A549 (cell line): Measurements from ENCODE around the gene FER. TPM values are rescaled to one million over a fixed set of nuclear protein-coding genes. Genes with fewer than 3 reads are reported as not detected.

Experiments used
- ATAC-seq, 2 experiments: fragments of 200-7000 bp in 1 of 2; fragments of >200 bp in 1 of 2; cut with Nextera tagmentation in 1 of 2; cut with Tn5 transposase in 1 of 2; 3 replicates each; pipeline versions ENCODE4 v1.8.0 to v1.9.1; 2018 to 2020; ENCODE audit warnings: mild to moderate bottlenecking in 1 of 2, moderate library complexity in 1 of 2
- CTCF ChIA-PET: fragments of 300-600 bp; sonication (Branson Sonifier 250); formaldehyde crosslinking; extraction: SDS; loops from one replicate; lab custom pipeline; 2021; ENCODE audit warnings: antibody characterized with exemption, inconsistent platforms; lab: Yijun Ruan, JAX
- POLR2A ChIA-PET: fragments of 350-600 bp; formaldehyde crosslinking; extraction: SDS; loops from one replicate; lab custom pipeline; 2021; ENCODE audit warnings: antibody characterized with exemption, inconsistent platforms; lab: Yijun Ruan, JAX
- DNase-seq, 2 experiments: peaks; one replicate each; pipeline versions ENCODE4 v3.0.0 to v3.0.0-alpha.2; 2011 to 2016; ENCODE audit warnings: low read depth in 1 of 2, low spot score in 1 of 2
- FAIRE-seq: peaks from 2 replicates; lab custom pipeline; 2011; peaks lifted over from hg19 to GRCh38; lab: Jason Lieb, UNC
- H3K27ac ChIP-seq, 2 experiments: fragments of >200 bp; sonication (Bioruptor Twin); formaldehyde crosslinking; 3 replicates each; pipeline ENCODE4 v1.5.1; 2016 to 2017
- H3K4me1 ChIP-seq: fragments of >200 bp; sonication (Bioruptor Twin); formaldehyde crosslinking; 3 replicates; pipeline ENCODE4 v1.6.1; 2016
- H3K4me2 ChIP-seq: fragments of >200 bp; sonication (Bioruptor Twin); formaldehyde crosslinking; 3 replicates; pipeline ENCODE4 v1.6.1; 2016
- H3K4me3 ChIP-seq: fragments of >200 bp; sonication (Bioruptor Twin); formaldehyde crosslinking; 3 replicates; pipeline ENCODE4 v1.5.1; 2016
- H3K9me3 ChIP-seq: fragments of >200 bp; sonication (Bioruptor Twin); formaldehyde crosslinking; 3 replicates; pipeline ENCODE4 v1.6.1; 2016
- CBX2 ChIP-seq: fragments of 200-600 bp; sonication (generic); IDR thresholded peaks from 2 replicates; pipeline ENCODE4 v1.6.1; 2016; ENCODE audit warnings: low read depth, mild to moderate bottlenecking, borderline replicate concordance
- CBX8 ChIP-seq: fragments of 200-600 bp; sonication (generic); IDR thresholded peaks from 2 replicates; pipeline ENCODE4 v1.6.1; 2016
- CEBPB ChIP-seq, 2 experiments: fragments of >200 bp in 1 of 2; sonication (Bioruptor Twin) in 1 of 2; formaldehyde crosslinking in 1 of 2; IDR thresholded peaks; 2 replicates each; pipeline ENCODE4 v1.6.1; 2012 to 2016
- CHD4 ChIP-seq: fragments of 200-600 bp; sonication (generic); IDR thresholded peaks from 2 replicates; pipeline ENCODE4 v1.6.1; 2016; ENCODE audit warnings: antibody characterized with exemption, mild to moderate bottlenecking, borderline replicate concordance
- HEYL ChIP-seq: fragments of 250-450 bp; sonication (Bioruptor Pico); IDR thresholded peaks from 2 replicates; pipeline ENCODE4 v1.8.0; 2021; ENCODE audit warnings: mild to moderate bottlenecking, moderate library complexity
- HOXA7 ChIP-seq: fragments of 250-450 bp; sonication (Bioruptor Pico); IDR thresholded peaks from 2 replicates; pipeline ENCODE4 v1.5.0; 2020; ENCODE audit warnings: mild to moderate bottlenecking, moderate library complexity
- HOXB13 ChIP-seq: fragments of 250-450 bp; sonication (Bioruptor Pico); IDR thresholded peaks from 2 replicates; pipeline ENCODE4 v1.5.0; 2020; ENCODE audit warnings: low read depth, mild to moderate bottlenecking, moderate library complexity
- JUN ChIP-seq, 2 experiments: fragments of >200 bp; sonication (Bioruptor Twin); formaldehyde crosslinking; IDR thresholded peaks; 2 replicates in 1 of 2; 3 replicates in 1 of 2; pipeline ENCODE4 v1.6.1; 2016 to 2017
- JUNB ChIP-seq: fragments of >200 bp; sonication (Bioruptor Twin); formaldehyde crosslinking; IDR thresholded peaks from 2 replicates; pipeline ENCODE4 v1.6.1; 2016
- MAFK ChIP-seq: fragments of 450-650 bp; IDR thresholded peaks from 2 replicates; pipeline ENCODE4 v1.6.1; 2014; ENCODE audit not compliant: partially characterized antibody
- MAZ ChIP-seq: fragments of 150-350 bp; IDR thresholded peaks from 2 replicates; pipeline ENCODE4 v1.6.1; 2014; ENCODE audit warnings: antibody characterized with exemption, low read depth, low read length, borderline replicate concordance
- MYC ChIP-seq: IDR thresholded peaks from 2 replicates; pipeline ENCODE4 v1.6.1; 2012; ENCODE audit warnings: mild to moderate bottlenecking, inconsistent platforms, low read length, improper control_type of control experiment, borderline replicate concordance
- NFE2L2 ChIP-seq: fragments of 150-350 bp; conservative IDR thresholded peaks from 2 replicates; pipeline ENCODE4 v1.6.1; 2014; ENCODE audit warnings: low read length
- NPAS2 ChIP-seq: fragments of 250-450 bp; sonication (Bioruptor Pico); IDR thresholded peaks from 2 replicates; pipeline ENCODE4 v1.8.0; 2022; ENCODE audit warnings: mild to moderate bottlenecking, moderate library complexity, borderline replicate concordance
- POLR2AphosphoS2 ChIP-seq: conservative IDR thresholded peaks from 2 replicates; pipeline ENCODE4 v1.6.1; 2012; ENCODE audit warnings: low read length, improper control_type of control experiment, inconsistent platforms
- RAD21 ChIP-seq, 2 experiments: fragments of >200 bp in 1 of 2; sonication (Bioruptor Twin) in 1 of 2; formaldehyde crosslinking in 1 of 2; IDR thresholded peaks in 1 of 2; conservative IDR thresholded peaks in 1 of 2; 2 replicates in 1 of 2; 3 replicates in 1 of 2; pipeline ENCODE4 v1.6.1; 2012 to 2018; ENCODE audit warnings: inconsistent platforms in 1 of 2
- RARB ChIP-seq: fragments of 250-450 bp; sonication (Bioruptor Pico); IDR thresholded peaks from 2 replicates; pipeline ENCODE4 v1.8.0; 2021; ENCODE audit warnings: mild to moderate bottlenecking, moderate library complexity
- SMC3 ChIP-seq: fragments of >200 bp; sonication (Bioruptor Twin); formaldehyde crosslinking; IDR thresholded peaks from 3 replicates; pipeline ENCODE4 v1.6.1; 2018; ENCODE audit warnings: inconsistent platforms
- SREBF2 ChIP-seq: fragments of 450-650 bp; IDR thresholded peaks from 2 replicates; pipeline ENCODE4 v1.6.1; 2014; ENCODE audit warnings: mild to moderate bottlenecking, moderate library complexity
- TFCP2L1 ChIP-seq: fragments of 250-450 bp; sonication (Bioruptor Pico); IDR thresholded peaks from 2 replicates; pipeline ENCODE4 v1.5.0; 2021; ENCODE audit warnings: mild to moderate bottlenecking
- TP53 ChIP-seq: fragments of 250-450 bp; sonication (Bioruptor Pico); IDR thresholded peaks from 2 replicates; pipeline ENCODE4 v1.5.0; 2021; ENCODE audit warnings: mild to moderate bottlenecking, moderate library complexity
- ZC3H11A ChIP-seq: fragments of 450-650 bp; IDR thresholded peaks from 2 replicates; pipeline ENCODE4 v1.6.1; 2014; ENCODE audit warnings: antibody characterized with exemption, mild to moderate bottlenecking
- ZFP36 ChIP-seq: fragments of 450-650 bp; IDR thresholded peaks from 2 replicates; pipeline ENCODE4 v1.6.1; 2014; ENCODE audit warnings: borderline replicate concordance; ENCODE audit not compliant: partially characterized antibody
- whole genome bisulfite sequencing: methylation state at CpG from one replicate; pipeline ENCODE4 v1.1.6; 2017; ENCODE audit errors: missing lambda C conversion rate; 5-methylcytosine and 5-hydroxymethylcytosine counted together
- polyA plus RNA-seq, 4 experiments: library from polyadenylated mRNA; depleted of rRNA in 3 of 4; stranded (reverse); fragments of >200 nt; fragmentation: RNase III in 1 of 4; extraction: RNeasy Plus Mini Kit Qiagen cat#74134 plus additional on column Dnase treatment in 1 of 4; gene quantifications; 2 replicates in 3 of 4; 3 replicates in 1 of 4; pipeline ENCODE4 v1.2.3, GENCODE V29; 2011 to 2017
- TF ChIP-seq, protein P1 (sequence below): fragments of >200 bp; sonication (Bioruptor Twin); formaldehyde crosslinking; IDR thresholded peaks from 2 replicates; pipeline ENCODE4 v1.6.1; 2016
- TF ChIP-seq, protein P2 (sequence below): fragments of 150-350 bp; IDR thresholded peaks from 2 replicates; pipeline ENCODE4 v1.6.1; 2014; ENCODE audit warnings: low read depth, mild to moderate bottlenecking, low read length
- TF ChIP-seq, protein P3 (sequence below): fragments of 200-600 bp; sonication (generic); IDR thresholded peaks from 2 replicates; pipeline ENCODE4 v1.6.1; 2016; ENCODE audit warnings: antibody characterized with exemption, mild to moderate bottlenecking, moderate library complexity
- TF ChIP-seq, protein P4 (sequence below): fragments of >200 bp; sonication (Bioruptor Twin); formaldehyde crosslinking; IDR thresholded peaks from 3 replicates; pipeline ENCODE4 v1.6.1; 2016
- TF ChIP-seq, protein P5 (sequence below): IDR thresholded peaks from 2 replicates; pipeline ENCODE4 v1.6.1; 2012; ENCODE audit warnings: low read depth, borderline replicate concordance
- TF ChIP-seq, protein P6 (sequence below): fragments of 450-650 bp; IDR thresholded peaks from 2 replicates; pipeline ENCODE4 v1.6.1; 2014; ENCODE audit warnings: antibody characterized with exemption

Gene FER
- polyA plus RNA-seq, 2 of the 4 experiments (the other 2 are of a cell fraction): 3.6 to 12.3 TPM

DNA sequence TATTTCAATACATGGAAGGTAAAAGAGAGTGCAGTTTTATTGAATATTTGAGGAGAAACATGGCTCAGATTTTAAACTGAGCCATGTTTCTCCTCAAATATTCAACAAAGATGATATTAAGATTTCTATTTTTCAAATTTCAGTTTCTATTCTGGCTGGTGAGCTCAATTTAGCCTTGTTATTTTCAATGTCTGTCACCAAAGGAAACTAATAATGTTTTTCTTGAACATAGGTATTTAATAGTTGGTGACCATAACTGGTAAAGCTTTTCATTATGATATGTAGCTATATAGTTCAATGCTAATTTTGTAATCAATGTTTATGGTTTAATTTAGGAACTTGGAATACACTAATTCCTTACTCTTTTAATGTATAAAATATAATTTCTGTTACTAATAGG, 177.4 kb downstream of the FER start:
- ChIA-PET CTCF (no interaction called here), POLR2A (no interaction called here)
- H3K4me1 ChIP-seq: no peaks in the 10 kb centered on the region
- no peak for TF ChIP-seq TFCP2L1
- TF ChIP-seq HEYL (CRISPR knock-in tag): no peak
- TF ChIP-seq NFE2L2: no peak
- TF ChIP-seq TP53 (CRISPR knock-in tag): no peak
- TF ChIP-seq CHD4: no peak
- TF ChIP-seq, protein P1, sequence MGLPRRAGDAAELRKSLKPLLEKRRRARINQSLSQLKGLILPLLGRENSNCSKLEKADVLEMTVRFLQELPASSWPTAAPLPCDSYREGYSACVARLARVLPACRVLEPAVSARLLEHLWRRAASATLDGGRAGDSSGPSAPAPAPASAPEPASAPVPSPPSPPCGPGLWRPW: no peak
- TF ChIP-seq NPAS2 (CRISPR knock-in tag): no peak
- TF ChIP-seq ZFP36: no peak
- no peak for TF ChIP-seq MAFK
- TF ChIP-seq, protein P2, sequence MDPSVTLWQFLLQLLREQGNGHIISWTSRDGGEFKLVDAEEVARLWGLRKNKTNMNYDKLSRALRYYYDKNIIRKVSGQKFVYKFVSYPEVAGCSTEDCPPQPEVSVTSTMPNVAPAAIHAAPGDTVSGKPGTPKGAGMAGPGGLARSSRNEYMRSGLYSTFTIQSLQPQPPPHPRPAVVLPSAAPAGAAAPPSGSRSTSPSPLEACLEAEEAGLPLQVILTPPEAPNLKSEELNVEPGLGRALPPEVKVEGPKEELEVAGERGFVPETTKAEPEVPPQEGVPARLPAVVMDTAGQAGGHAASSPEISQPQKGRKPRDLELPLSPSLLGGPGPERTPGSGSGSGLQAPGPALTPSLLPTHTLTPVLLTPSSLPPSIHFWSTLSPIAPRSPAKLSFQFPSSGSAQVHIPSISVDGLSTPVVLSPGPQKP: no peak
- TF ChIP-seq POLR2AphosphoS2: no peak
- TF ChIP-seq, protein P3, sequence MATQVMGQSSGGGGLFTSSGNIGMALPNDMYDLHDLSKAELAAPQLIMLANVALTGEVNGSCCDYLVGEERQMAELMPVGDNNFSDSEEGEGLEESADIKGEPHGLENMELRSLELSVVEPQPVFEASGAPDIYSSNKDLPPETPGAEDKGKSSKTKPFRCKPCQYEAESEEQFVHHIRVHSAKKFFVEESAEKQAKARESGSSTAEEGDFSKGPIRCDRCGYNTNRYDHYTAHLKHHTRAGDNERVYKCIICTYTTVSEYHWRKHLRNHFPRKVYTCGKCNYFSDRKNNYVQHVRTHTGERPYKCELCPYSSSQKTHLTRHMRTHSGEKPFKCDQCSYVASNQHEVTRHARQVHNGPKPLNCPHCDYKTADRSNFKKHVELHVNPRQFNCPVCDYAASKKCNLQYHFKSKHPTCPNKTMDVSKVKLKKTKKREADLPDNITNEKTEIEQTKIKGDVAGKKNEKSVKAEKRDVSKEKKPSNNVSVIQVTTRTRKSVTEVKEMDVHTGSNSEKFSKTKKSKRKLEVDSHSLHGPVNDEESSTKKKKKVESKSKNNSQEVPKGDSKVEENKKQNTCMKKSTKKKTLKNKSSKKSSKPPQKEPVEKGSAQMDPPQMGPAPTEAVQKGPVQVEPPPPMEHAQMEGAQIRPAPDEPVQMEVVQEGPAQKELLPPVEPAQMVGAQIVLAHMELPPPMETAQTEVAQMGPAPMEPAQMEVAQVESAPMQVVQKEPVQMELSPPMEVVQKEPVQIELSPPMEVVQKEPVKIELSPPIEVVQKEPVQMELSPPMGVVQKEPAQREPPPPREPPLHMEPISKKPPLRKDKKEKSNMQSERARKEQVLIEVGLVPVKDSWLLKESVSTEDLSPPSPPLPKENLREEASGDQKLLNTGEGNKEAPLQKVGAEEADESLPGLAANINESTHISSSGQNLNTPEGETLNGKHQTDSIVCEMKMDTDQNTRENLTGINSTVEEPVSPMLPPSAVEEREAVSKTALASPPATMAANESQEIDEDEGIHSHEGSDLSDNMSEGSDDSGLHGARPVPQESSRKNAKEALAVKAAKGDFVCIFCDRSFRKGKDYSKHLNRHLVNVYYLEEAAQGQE: no peak
- TF ChIP-seq, protein P4, sequence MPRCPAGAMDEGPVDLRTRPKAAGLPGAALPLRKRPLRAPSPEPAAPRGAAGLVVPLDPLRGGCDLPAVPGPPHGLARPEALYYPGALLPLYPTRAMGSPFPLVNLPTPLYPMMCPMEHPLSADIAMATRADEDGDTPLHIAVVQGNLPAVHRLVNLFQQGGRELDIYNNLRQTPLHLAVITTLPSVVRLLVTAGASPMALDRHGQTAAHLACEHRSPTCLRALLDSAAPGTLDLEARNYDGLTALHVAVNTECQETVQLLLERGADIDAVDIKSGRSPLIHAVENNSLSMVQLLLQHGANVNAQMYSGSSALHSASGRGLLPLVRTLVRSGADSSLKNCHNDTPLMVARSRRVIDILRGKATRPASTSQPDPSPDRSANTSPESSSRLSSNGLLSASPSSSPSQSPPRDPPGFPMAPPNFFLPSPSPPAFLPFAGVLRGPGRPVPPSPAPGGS: no peak
- no peak for TF ChIP-seq HOXA7 (CRISPR knock-in tag)
- TF ChIP-seq CEBPB (IDR thresholded peaks at IDR 0.05): no peak
- TF ChIP-seq, protein P5, sequence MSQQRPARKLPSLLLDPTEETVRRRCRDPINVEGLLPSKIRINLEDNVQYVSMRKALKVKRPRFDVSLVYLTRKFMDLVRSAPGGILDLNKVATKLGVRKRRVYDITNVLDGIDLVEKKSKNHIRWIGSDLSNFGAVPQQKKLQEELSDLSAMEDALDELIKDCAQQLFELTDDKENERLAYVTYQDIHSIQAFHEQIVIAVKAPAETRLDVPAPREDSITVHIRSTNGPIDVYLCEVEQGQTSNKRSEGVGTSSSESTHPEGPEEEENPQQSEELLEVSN: no peak
- no peak for TF ChIP-seq SMC3
- TF ChIP-seq MYC: no peak
- DNase-seq (no peak), FAIRE-seq (no peak), ATAC-seq (no peak)
- H3K27ac ChIP-seq: no peak overlapping the region
- H3K4me2 ChIP-seq: no peak overlapping the region
- H3K9me3 ChIP-seq: no peaks in the 10 kb centered on the region
- no peak overlapping the region for H3K4me3 ChIP-seq

DNA sequence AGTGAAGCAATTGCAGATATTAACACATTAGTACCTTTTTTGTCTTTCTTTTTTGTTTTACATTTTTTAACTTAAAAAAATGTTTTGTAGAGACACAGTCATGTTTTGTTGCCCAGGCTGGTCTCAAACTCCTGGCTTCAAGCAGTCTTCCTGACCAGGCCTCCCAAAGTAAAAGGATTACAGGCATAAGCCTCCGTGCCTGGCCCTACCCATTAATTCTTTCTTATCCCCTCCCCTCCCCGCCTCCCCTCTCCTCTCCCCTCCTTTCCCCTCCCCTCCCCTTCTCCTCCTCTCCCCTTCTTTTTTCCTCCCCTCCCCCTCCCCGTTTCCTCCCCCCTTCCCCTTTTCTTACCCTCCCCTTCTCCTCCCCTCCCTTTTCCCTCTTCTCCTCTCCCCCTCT, 182.4 kb downstream of the FER start:
- H3K9me3 ChIP-seq: no peaks in the 10 kb centered on the region
- CTCF ChIA-PET: interaction anchor here (0.7 kb wide), 1 partner anchor 288 kb away, joined by 3 read pairs; no protein-coding TSS in a partner anchor
- H3K4me2 ChIP-seq: no peak overlapping the region
- WGBS: 89% methylated on average over 1 of the region's 3 CpGs
- H3K4me3 ChIP-seq: no peak overlapping the region
- TF ChIP-seq JUN (IDR thresholded peaks at IDR 0.05) (no peak), MYC (no peak), JUNB (no peak), ZFP36 (no peak), CBX2 (no peak), ZC3H11A (no peak), RARB (CRISPR knock-in tag) (no peak), RAD21 (conservative IDR thresholded peaks at IDR 0.05 in 1 of 2, IDR thresholded peaks at IDR 0.05 in 1 of 2) (no peak), CBX8 (no peak), CHD4 (no peak), NPAS2 (CRISPR knock-in tag) (no peak), SREBF2 (no peak), HOXB13 (CRISPR knock-in tag) (no peak), MAZ (no peak)
- TF ChIP-seq, protein P6, sequence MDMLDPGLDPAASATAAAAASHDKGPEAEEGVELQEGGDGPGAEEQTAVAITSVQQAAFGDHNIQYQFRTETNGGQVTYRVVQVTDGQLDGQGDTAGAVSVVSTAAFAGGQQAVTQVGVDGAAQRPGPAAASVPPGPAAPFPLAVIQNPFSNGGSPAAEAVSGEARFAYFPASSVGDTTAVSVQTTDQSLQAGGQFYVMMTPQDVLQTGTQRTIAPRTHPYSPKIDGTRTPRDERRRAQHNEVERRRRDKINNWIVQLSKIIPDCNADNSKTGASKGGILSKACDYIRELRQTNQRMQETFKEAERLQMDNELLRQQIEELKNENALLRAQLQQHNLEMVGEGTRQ: no peak
- TF ChIP-seq, protein P5: no peak
- H3K27ac ChIP-seq: no peak overlapping the region
- no peaks in the 10 kb centered on the region for H3K4me1 ChIP-seq
- no peak for FAIRE-seq
- DNase-seq: no peak
- POLR2A ChIA-PET: no interaction called here
- no peak for ATAC-seq
